Fibroblast of lung (primary cell): ENCODE data around the gene FSTL4.

Experiments used
- EZH2 ChIP-seq: IDR thresholded peaks from 2 replicates; pipeline ENCODE4 v1.5.1; 2012; ENCODE audit warnings: low read length, control low read depth, mild to moderate bottlenecking; ENCODE audit errors: missing control alignments
- TF ChIP-seq, protein P1 (sequence below), 2 donors: IDR thresholded peaks in 1 of 2; conservative IDR thresholded peaks in 1 of 2; 1 replicate in 1 of 2; 2 replicates in 1 of 2; pipeline ENCODE4 v1.5.1; 2011 to 2012; ENCODE audit warnings: low read length in 2 of 2, control low read depth in 1 of 2, inconsistent platforms in 1 of 2, low read depth in 1 of 2, mild to moderate bottlenecking in 1 of 2

DNA sequence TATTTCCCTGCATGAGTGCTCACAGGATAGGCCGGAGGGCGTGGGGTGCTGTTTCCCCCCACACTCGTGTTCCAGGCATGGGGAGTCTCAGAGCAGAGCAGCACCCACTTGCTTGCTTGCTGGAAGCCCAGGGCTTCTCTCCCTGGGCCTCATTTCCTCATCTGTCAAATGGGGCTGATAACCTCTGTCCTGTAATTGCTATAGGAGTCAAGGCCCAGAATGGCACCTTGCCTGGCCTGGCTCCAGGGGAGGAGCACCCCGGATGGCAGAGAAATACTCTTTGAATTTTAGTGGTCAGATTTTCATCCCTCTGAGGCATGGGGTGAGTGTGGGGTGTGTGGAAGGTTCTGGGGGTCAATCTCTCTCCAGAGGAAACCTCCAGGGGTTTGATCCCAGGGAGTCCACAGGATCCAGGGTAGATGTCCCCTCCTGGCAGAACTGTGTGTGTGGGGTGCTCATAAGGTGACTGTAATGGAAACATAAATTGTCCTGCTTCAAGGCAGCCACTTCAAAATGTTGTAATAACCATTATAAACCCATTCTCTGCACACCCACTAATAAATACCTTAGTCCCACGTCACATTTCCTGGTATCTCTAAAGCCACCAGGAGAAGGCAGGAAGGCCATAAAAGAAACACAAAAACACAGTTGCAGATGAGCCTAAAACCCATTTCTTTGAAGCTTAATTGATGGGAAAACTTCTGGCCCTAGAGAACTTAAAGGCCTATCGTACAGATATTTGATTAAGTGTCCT is 272.2 kb downstream of the FSTL4 start:
- TF ChIP-seq, protein P1, sequence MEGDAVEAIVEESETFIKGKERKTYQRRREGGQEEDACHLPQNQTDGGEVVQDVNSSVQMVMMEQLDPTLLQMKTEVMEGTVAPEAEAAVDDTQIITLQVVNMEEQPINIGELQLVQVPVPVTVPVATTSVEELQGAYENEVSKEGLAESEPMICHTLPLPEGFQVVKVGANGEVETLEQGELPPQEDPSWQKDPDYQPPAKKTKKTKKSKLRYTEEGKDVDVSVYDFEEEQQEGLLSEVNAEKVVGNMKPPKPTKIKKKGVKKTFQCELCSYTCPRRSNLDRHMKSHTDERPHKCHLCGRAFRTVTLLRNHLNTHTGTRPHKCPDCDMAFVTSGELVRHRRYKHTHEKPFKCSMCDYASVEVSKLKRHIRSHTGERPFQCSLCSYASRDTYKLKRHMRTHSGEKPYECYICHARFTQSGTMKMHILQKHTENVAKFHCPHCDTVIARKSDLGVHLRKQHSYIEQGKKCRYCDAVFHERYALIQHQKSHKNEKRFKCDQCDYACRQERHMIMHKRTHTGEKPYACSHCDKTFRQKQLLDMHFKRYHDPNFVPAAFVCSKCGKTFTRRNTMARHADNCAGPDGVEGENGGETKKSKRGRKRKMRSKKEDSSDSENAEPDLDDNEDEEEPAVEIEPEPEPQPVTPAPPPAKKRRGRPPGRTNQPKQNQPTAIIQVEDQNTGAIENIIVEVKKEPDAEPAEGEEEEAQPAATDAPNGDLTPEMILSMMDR (conservative IDR thresholded peaks at IDR 0.05 in 1 of 2, IDR thresholded peaks at IDR 0.05 in 1 of 2; ENCODE audit: low read depth in 1 of 2, low read length in 2 of 2): no peak
- TF ChIP-seq EZH2: no peak
